Memory B cell (primary cell): ENCODE results near the gene ITPKC.
A peak's percentile ranks its signal among the peaks of the same experiment; 100 is the strongest.

Experiments
- ATAC-seq: fragments of 150-1000 bp; cut with Tn5 transposase; 2 replicates; pipeline ENCODE4 v1.10.0; 2021; ENCODE audit warnings: low read depth, mild to moderate bottlenecking, moderate library complexity
- DNase-seq, 2 donors: peaks; one replicate each; pipeline ENCODE4 v3.0.0; 2022; ENCODE audit warnings: low spot score in 2 of 2
- H3K27ac Mint-ChIP-seq: one replicate; pipeline ENCODE4 v1.8.0; 2022; ENCODE audit warnings: mild to moderate bottlenecking, moderate library complexity, mixed read lengths
- H3K27me3 Mint-ChIP-seq: one replicate; pipeline ENCODE4 v1.8.0; 2022; ENCODE audit warnings: mixed read lengths
- H3K36me3 Mint-ChIP-seq: one replicate; pipeline ENCODE4 v1.8.0; 2022; ENCODE audit warnings: mild to moderate bottlenecking, mixed read lengths
- H3K4me1 Mint-ChIP-seq: one replicate; pipeline ENCODE4 v1.8.0; 2022; ENCODE audit warnings: mixed read lengths
- H3K4me3 Mint-ChIP-seq: one replicate; pipeline ENCODE4 v1.8.0; 2022; ENCODE audit warnings: mild to moderate bottlenecking, moderate library complexity, mixed read lengths
- H3K9me3 Mint-ChIP-seq: one replicate; pipeline ENCODE4 v1.8.0; 2022; ENCODE audit warnings: mixed read lengths

ITPKC gene

GRCh38 chr19:40697007-40697406, 19.9 kb upstream of the ITPKC start:
- Mint-ChIP-seq H3K27me3 (no peaks in the 10 kb centered on the region), H3K4me3 (no peak overlapping the region), H3K9me3 (no peaks in the 10 kb centered on the region), H3K36me3 (peaks cover 10% of the 10 kb centered on the region), H3K4me1 (no peaks in the 10 kb centered on the region), H3K27ac (no peak overlapping the region)
- no peak for DNase-seq
- no peak for ATAC-seq

GRCh38 chr19:40700083-40700482, 16.8 kb upstream of the ITPKC start:
- Mint-ChIP-seq H3K27me3 (no peaks in the 10 kb centered on the region), H3K27ac (no peak overlapping the region), H3K4me1 (no peaks in the 10 kb centered on the region), H3K4me3 (no peak overlapping the region), H3K36me3 (peaks cover 27% of the 10 kb centered on the region), H3K9me3 (no peaks in the 10 kb centered on the region)
- DNase-seq, result no peak
- ATAC-seq, result no peak

- Mint-ChIP-seq H3K4me1 (no peaks in the 10 kb centered on the region), H3K27me3 (no peaks in the 10 kb centered on the region), H3K4me3 (no peak overlapping the region), H3K9me3 (no peaks in the 10 kb centered on the region), H3K27ac (no peak overlapping the region), H3K36me3 (peaks cover 26% of the 10 kb centered on the region)
- ATAC-seq (no peak), DNase-seq (no peak)
These were observed 15.2 kb upstream of the ITPKC start for GRCh38 chr19:40701758-40702157.

- H3K36me3 Mint-ChIP-seq, result peaks cover 25% of the 10 kb centered on the region
- no peak overlapping the region for H3K4me3 Mint-ChIP-seq
- no peaks in the 10 kb centered on the region for H3K4me1 Mint-ChIP-seq
These were observed 14.4 kb upstream of the ITPKC start for GRCh38 chr19:40702337-40703012.

GRCh38 chr19:40703029-40703755, 13.7 kb upstream of the ITPKC start:
- DNase-seq (no peak), ATAC-seq (no peak)
- peaks cover 27% of the 10 kb centered on the region for H3K36me3 Mint-ChIP-seq
- H3K9me3 Mint-ChIP-seq, result no peaks in the 10 kb centered on the region
- no peak overlapping the region for H3K27ac Mint-ChIP-seq
- H3K27me3 Mint-ChIP-seq, result no peaks in the 10 kb centered on the region
- H3K4me1 Mint-ChIP-seq, result no peaks in the 10 kb centered on the region
- no peak overlapping the region for H3K4me3 Mint-ChIP-seq

More at GRCh38 chr19:40702337-40703012, 14.4 kb upstream of the ITPKC start:
- H3K9me3 Mint-ChIP-seq, result no peaks in the 10 kb centered on the region
- ATAC-seq (no peak), DNase-seq (no peak)
- no peaks in the 10 kb centered on the region for H3K27me3 Mint-ChIP-seq
- H3K27ac Mint-ChIP-seq, result no peak overlapping the region

- no peaks in the 10 kb centered on the region for H3K9me3 Mint-ChIP-seq
- no peaks in the 10 kb centered on the region for H3K27me3 Mint-ChIP-seq
- no peaks in the 10 kb centered on the region for H3K4me1 Mint-ChIP-seq
- H3K36me3 Mint-ChIP-seq, result peaks cover 32% of the 10 kb centered on the region
- ATAC-seq, result no peak
- no peak overlapping the region for H3K4me3 Mint-ChIP-seq
- DNase-seq, result no peak
- H3K27ac Mint-ChIP-seq, result no peak overlapping the region
These were observed 12.2 kb upstream of the ITPKC start for GRCh38 chr19:40704491-40705361.

GRCh38 chr19:40705362-40705651, 11.6 kb upstream of the ITPKC start:
- Mint-ChIP-seq H3K36me3 (peaks cover 32% of the 10 kb centered on the region), H3K4me1 (no peaks in the 10 kb centered on the region), H3K27me3 (no peaks in the 10 kb centered on the region), H3K27ac (no peak overlapping the region), H3K4me3 (no peak overlapping the region), H3K9me3 (no peaks in the 10 kb centered on the region)
- ATAC-seq (no peak), DNase-seq (no peak)

GRCh38 chr19:40705950-40706619, 10.8 kb upstream of the ITPKC start:
- Mint-ChIP-seq H3K4me3 (no peak overlapping the region), H3K27me3 (no peaks in the 10 kb centered on the region), H3K9me3 (no peaks in the 10 kb centered on the region), H3K4me1 (peaks cover 2% of the 10 kb centered on the region), H3K27ac (no peak overlapping the region), H3K36me3 (peaks cover 33% of the 10 kb centered on the region)
- DNase-seq, result no peak
- ATAC-seq, result no peak

GRCh38 chr19:40707615-40708014, 9.3 kb upstream of the ITPKC start:
- no peak overlapping the region for H3K4me3 Mint-ChIP-seq
- no peaks in the 10 kb centered on the region for H3K9me3 Mint-ChIP-seq
- DNase-seq, result no peak
- H3K27ac Mint-ChIP-seq, result no peak overlapping the region
- H3K27me3 Mint-ChIP-seq, result no peaks in the 10 kb centered on the region
- H3K36me3 Mint-ChIP-seq, result peaks cover 34% of the 10 kb centered on the region
- H3K4me1 Mint-ChIP-seq, result peaks cover 5% of the 10 kb centered on the region
- ATAC-seq, result no peak

GRCh38 chr19:40709817-40710216, 7.1 kb upstream of the ITPKC start:
- Mint-ChIP-seq H3K4me3 (no peak overlapping the region), H3K4me1 (peaks cover 13% of the 10 kb centered on the region), H3K27ac (no peak overlapping the region), H3K36me3 (peaks cover 28% of the 10 kb centered on the region), H3K9me3 (no peaks in the 10 kb centered on the region), H3K27me3 (no peaks in the 10 kb centered on the region)
- ATAC-seq (no peak), DNase-seq (no peak)

- Mint-ChIP-seq H3K4me3 (peak overlapping the region; percentile 89), H3K9me3 (no peaks in the 10 kb centered on the region), H3K36me3 (peaks cover 19% of the 10 kb centered on the region), H3K27me3 (no peaks in the 10 kb centered on the region), H3K4me1 (peaks cover 32% of the 10 kb centered on the region), H3K27ac (peak overlapping the region; percentile 98)
- ATAC-seq (no peak), DNase-seq (no peak)
These were observed 3.0 kb upstream of the ITPKC start for GRCh38 chr19:40713939-40714338.

GRCh38 chr19:40714441-40715299, 2.2 kb upstream of the ITPKC start:
- Mint-ChIP-seq H3K27ac (peak overlapping the region; percentile 98), H3K36me3 (peaks cover 15% of the 10 kb centered on the region), H3K9me3 (no peaks in the 10 kb centered on the region), H3K27me3 (no peaks in the 10 kb centered on the region), H3K4me1 (peaks cover 35% of the 10 kb centered on the region), H3K4me3 (peak overlapping the region; percentile 89)
- ATAC-seq, result peak; percentile 68
- DNase-seq, result peak; percentile 90 to 91

GRCh38 chr19:40716031-40716481, 856 bp upstream of the ITPKC start:
- Mint-ChIP-seq H3K36me3 (peaks cover 18% of the 10 kb centered on the region), H3K4me1 (peaks cover 40% of the 10 kb centered on the region), H3K9me3 (no peaks in the 10 kb centered on the region), H3K27ac (peak overlapping the region; percentile 98), H3K4me3 (peak overlapping the region; percentile 89), H3K27me3 (no peaks in the 10 kb centered on the region)
- DNase-seq, result no peak
- no peak for ATAC-seq
